Measurements from ENCODE around the gene MGME1.
A peak's percentile ranks its signal among the peaks of the same experiment; 100 is the strongest.

MGME1 gene

GRCh38 chr20:17992847-17993513 lies 24.2 kb downstream of the MGME1 start:
- DNase-seq (ENCODE audit: low read depth), result no peak

DNA sequence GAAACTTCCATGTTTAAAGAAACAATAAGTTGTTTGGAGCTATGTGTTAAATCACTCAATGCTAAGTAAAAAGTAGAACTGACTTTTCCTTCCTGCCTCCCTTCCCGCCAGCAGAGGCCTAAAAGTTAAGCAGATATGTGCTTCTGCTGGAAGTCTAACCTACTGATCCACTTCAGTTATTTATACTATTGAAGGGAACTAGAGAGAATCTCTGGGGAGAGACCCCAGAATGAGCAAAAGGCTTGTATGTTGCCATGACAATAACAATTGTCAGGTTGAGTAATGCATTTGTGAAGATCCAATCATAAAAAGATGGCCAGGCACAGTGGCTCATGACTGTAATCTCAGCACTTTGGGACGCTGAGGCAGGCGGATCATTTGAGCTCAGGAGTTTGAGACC lies 24.7 kb downstream of the MGME1 start:
- DNase-seq (ENCODE audit: low read depth), result no peak

DNA sequence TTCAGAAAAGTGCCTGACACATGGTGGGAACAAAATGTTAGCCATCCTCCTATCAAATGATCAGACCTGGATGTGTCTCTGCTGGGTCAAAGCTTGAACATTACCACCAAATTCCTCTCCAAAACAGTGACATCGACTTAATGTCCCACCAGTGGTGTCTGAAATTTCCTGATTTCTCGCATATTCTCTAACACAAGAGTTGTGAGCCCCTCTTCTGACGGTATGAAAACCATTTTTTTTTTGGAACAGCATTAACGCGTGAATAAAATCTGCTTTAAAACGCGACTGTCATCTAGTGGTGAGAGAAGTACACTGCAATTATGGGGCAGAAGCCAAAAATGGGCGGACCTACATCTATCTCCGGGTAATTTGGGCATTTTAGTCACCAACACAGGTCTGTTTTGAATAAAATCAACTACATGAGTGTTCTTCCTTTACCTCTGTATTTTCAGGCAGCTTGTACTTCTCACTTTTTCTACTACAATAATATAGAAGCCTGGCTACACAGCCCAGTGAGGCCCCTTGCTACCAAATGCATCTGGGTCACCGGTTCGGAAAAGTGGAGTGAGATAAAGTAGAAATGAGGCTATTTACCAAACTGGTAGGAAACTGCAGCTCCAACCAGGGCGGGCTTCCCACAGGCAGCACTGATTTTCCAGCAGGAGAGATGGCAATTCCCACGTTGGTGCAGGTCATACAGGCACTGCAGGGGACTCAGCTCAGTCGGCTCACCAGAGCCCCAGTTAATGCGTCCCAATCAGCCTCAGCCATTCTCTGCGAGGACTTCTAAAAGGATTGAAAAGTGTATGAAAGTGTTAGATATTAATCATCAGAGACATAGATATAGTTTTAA lies 27.4 kb downstream of the MGME1 start:
- DNase-seq (ENCODE audit: low read depth), result peak; percentile 52

DNA sequence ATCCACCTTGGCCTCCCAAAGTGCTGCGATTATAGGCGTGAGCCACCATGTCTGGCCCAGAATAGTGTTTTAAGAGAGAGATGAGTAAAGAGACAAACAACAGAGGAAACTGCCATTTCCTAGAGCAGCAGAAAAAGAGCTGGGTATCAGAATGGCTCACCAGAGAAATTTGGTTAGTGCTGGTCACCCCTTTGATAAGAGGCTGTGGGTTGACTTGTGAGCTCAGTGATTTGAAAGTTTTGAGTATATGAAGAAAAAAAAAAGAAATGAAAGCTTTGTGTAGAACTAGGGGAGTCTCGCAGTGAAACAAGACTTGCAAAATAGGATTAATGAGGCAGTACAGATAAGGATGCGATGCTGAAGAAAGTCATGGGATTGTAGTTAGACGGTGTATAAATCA lies 29.6 kb downstream of the MGME1 start:
- DNase-seq (ENCODE audit: low read depth), result no peak

DNA sequence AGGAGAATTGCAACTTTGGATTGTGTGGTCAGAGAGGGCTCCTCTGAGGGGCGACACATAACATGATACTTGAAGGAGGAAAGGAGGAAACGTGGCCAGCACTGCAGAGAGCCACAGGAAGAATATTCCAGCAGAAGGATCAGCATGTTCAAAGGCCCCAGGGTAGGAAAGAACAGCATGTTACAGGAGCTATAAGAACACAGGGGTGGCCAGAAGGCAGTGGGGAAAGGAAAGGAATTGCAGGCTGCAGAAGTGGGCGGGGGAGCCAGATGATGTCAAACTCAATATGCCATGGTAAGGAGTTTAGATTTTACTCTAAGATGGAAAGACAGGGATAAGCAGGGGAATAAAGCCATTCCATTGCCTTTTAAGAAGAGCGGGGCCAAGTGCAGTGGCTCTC lies 30.7 kb downstream of the MGME1 start:
- no peak for DNase-seq (ENCODE audit: low read depth)

DNA sequence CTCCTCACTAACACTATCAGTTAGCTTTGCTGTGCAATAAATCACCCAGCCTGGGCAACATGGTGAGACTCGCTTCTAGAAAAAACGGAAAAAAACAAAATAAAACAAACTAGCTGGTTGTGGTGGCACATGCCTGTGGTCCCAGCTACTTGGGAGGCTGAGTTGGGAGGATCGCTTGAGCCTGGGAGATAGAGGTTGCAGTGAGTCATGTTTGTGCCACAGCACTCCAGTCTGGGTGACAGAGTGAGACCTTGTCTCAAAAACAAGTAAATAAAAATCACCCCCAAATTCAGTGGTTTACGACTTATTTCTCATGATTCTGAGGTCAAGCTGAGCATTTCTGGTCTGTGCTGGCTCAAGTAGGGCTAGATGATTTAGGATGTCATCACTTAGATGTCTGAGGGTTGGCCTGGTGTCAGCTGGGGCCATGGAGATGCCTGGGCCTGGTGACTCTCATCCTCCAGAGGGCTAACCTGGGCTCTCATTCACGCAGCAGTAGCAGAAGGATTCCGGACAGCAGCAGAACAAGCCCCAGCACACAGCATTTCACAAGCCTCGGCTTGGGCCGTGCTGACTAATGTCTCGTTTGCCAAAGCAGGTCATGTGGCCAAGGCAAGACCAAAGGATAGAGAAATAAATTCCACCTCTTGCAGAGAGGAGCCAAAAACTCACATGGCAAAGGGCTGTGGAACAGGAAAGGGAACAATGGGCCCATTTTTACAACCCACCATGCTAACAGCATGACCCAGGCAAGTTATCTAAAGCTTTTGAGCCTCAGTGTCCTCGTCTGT lies 32.5 kb downstream of the MGME1 start:
- peak; percentile 81 for DNase-seq (ENCODE audit: low read depth)

DNA sequence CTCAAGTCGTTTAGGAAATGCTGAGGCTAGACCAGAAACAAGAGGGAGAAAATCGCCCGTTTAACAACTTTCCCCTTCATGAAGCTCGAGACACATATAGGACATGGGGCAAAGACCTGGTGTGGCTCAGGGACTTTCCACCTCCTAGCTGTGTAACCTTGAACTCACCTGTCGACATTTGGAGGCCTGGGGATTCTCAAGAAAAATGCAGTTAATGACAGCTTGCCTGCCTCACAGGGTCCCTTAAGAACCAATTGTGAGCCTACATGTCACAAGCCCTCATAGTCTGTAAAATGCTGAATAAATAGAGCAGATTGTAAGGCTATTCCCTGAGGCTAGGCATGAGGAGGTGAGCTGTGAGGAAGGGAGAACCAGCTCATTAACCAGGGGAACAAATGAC lies 35.1 kb downstream of the MGME1 start:
- DNase-seq (ENCODE audit: low read depth), result no peak

DNA sequence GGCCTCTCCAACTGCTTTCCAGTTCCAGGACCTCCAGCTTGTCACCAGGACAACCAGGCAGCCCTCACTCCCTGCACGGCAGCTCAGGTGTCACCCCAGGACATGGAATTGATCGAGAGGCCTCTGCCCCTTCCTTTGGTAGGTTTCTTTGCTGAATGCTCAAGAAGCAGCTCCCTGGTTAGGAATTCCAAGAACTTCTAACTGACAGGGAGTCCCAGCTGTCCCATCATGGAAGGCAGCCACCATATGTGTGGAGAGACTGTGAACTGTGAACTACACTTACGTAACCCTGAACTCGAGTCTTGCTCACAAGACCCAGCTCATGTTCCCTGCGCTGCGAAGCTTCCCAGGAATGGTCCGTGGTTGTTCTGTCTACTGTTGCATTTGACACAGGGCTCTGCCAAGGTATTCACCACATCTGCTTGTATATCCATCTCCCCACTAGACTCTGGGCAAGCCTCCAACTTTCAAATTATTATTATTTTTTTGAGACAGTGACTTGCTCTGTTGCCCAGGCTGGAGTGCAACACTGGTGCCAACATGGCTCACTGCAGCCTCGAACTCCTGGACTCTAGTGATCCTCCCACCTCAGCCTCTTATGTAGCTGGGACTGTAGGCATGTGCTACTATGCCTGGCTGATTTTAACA lies 35.7 kb downstream of the MGME1 start:
- DNase-seq (ENCODE audit: low read depth), result no peak

DNA sequence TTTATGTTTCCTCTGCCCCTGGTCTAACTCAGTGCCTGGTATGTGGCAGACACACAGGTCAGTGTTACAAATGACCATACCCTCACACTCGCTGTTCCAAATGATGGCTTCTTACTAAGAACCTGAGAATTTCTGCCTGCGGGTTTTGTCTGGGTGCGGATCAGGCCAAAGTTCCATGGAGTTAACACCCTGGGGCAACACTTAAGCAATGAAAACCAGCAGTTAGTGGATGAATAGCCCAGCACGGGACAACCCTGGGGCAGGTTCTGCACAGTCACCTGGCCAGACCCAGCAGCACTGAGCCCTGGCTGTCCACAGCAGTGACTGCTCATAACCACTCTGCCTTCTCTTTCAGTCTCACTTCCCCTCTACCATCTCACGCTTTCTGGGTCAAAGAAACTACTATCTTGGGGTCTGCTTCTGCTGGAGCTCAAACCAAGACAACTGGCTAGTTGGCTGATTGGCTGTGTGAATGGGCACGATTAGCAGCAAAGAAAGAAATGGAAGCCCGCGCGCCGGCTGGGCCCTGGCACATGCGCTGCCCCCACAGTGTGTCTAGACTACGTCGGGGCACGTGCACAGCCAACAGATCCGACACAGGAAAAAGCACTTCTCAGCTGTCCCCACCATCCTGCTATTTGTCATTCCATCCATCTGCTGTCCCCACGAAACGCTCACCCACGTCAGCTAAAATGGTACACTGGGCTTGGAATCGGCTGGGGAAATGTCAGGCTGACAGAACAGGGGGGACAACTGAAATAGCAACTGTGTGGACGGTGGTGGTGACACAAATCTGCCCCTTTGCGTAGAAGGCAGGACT lies 36.6 kb downstream of the MGME1 start:
- no peak for DNase-seq (ENCODE audit: low read depth)

- no peak for DNase-seq (ENCODE audit: low read depth)
Measured at GRCh38 chr20:18005990-18006364, 37.2 kb downstream of the MGME1 start.

- no peak for DNase-seq (ENCODE audit: low read depth)
Measured at GRCh38 chr20:18006684-18007083, 37.9 kb downstream of the MGME1 start.

- DNase-seq (ENCODE audit: low read depth), result no peak
Measured at GRCh38 chr20:18007534-18008292, 38.9 kb downstream of the MGME1 start.

DNA sequence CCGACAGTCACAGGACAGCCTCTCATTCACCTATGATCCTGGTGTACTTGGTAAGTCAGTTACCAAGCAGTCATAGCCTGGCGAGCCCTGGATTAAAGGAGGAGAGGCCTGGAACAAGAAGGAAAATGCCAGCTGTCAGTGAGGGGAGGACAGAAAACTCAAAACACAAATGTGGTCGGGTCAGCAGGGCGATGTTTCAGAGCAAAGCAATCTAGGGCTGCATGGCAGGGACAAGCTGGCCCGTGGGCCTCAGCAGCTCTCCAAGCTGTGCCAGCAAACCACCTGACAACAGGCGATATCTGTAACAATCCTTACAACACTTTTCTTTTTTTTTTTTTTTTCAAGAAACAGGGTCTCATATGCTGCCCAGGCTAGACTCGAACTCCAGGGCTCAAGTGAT lies 40.3 kb downstream of the MGME1 start:
- no peak for DNase-seq (ENCODE audit: low read depth)

- DNase-seq (ENCODE audit: low read depth), result no peak
Measured at GRCh38 chr20:18011482-18011881, 42.7 kb downstream of the MGME1 start.

- DNase-seq (ENCODE audit: low read depth), result no peak
Measured at GRCh38 chr20:18011951-18012645, 43.3 kb downstream of the MGME1 start.

DNA sequence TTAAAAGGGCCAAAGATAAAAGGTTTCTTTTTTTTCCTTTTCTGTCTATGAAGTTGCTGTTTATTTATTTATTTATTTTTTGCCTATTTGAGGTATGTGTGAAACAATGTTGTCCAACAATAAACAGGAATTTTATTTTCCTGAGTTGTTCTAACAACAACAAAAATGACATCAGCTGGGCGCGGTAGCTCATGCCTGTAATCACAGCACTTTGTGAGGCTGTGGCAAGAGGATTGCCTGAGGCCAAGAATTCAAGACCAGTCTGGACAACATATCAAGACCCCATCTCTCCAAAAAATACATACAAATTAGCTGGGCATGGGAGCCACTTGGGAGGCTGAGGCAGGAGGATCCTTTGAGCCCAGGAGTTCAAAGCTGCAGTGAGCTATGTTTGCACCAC lies 44.1 kb downstream of the MGME1 start:
- DNase-seq (ENCODE audit: low read depth), result no peak

DNA sequence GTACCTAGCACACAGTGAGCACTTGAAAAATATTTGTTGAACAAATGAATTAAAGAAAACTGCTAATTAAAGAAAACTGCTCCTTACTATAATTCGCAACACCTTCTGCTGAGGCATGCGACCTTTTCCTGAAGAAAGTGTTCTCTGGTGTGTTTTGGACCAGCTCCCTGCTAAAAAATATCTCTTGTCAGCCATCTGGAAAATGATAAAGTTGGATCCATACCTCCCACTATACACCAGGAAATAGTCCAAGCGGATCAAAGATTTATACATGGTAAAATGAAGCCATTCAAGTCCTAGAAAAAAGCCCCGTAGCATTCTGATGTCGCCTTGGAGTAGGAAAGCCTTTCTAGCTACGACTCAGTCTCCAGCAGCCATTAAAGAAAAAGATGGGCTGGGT lies 45.6 kb downstream of the MGME1 start:
- no peak for DNase-seq (ENCODE audit: low read depth)

GRCh38 chr20:18016772-18017171 lies 48.0 kb downstream of the MGME1 start:
- no peak for DNase-seq (ENCODE audit: low read depth)

- DNase-seq (ENCODE audit: low read depth), result no peak
Measured at GRCh38 chr20:18018100-18018499, 49.3 kb downstream of the MGME1 start.

DNA sequence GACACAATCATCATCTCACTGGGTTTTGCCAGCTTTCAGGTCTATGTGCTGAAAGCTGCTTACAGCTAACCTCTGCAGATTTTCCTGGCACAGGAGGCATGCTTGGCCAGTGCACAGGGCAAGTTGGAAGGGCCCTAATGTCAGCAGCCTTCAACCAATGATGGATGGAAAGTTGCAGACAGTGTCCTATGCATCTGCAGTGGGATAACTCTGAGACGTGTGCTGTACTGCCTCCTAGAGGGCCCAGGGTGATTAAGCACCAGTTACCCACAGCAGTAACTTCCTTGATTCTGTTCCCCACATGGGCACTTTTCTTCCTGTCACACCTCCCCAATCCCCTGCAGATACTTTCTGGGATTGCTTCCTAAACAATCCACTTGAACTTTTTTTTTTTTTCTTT lies 50.2 kb downstream of the MGME1 start:
- DNase-seq (ENCODE audit: low read depth), result no peak
